Spleen (tissue), 11 donors: ENCODE results near the gene GJD3. TPM values are rescaled to one million over a fixed set of nuclear protein-coding genes. Genes with fewer than 3 reads are reported as not detected.

Experiments used
- DNase-seq: peaks from one replicate; pipeline ENCODE4 v3.0.0-alpha.2; 2020
- H3K27ac ChIP-seq, 8 donors: fragments of 200-600 bp; sonication (generic) in 7 of 8; 1 replicate in 4 of 8; 2 replicates in 4 of 8; pipeline versions ENCODE4 v1.5.0 to v1.8.0; 2016 to 2021; ENCODE audit warnings: inconsistent platforms in 4 of 8, mild to moderate bottlenecking in 4 of 8, moderate library complexity in 1 of 8
- H3K27me3 ChIP-seq, 7 donors: fragments of 200-600 bp; sonication (generic) in 6 of 7; replicated peaks in 1 of 7; 1 replicate in 4 of 7; 2 replicates in 3 of 7; pipeline versions ENCODE4 v1.5.0 to v1.8.0; 2016 to 2021; ENCODE audit warnings: inconsistent platforms in 3 of 7, mild to moderate bottlenecking in 1 of 7
- H3K36me3 ChIP-seq, 6 donors: fragments of 200-600 bp; sonication (generic) in 5 of 6; 1 replicate in 4 of 6; 2 replicates in 2 of 6; pipeline versions ENCODE4 v1.5.0 to v1.8.0; 2016 to 2021; ENCODE audit warnings: inconsistent platforms in 2 of 6
- H3K4me1 ChIP-seq, 6 donors: fragments of 200-600 bp; sonication (generic) in 5 of 6; 1 replicate in 3 of 6; 2 replicates in 3 of 6; pipeline versions ENCODE4 v1.5.0 to v1.8.0; 2016 to 2021; ENCODE audit warnings: inconsistent platforms in 3 of 6
- H3K4me3 ChIP-seq, 8 donors: fragments of 200-600 bp; sonication (generic) in 7 of 8; 1 replicate in 4 of 8; 2 replicates in 4 of 8; pipeline versions ENCODE4 v1.5.0 to v1.8.0; 2016 to 2021; ENCODE audit warnings: inconsistent platforms in 4 of 8, mild to moderate bottlenecking in 4 of 8, moderate library complexity in 2 of 8
- H3K9me3 ChIP-seq, 8 donors: fragments of 200-600 bp; sonication (generic) in 7 of 8; 1 replicate in 4 of 8; 2 replicates in 4 of 8; pipeline versions ENCODE4 v1.5.0 to v1.8.0; 2016 to 2021; ENCODE audit warnings: inconsistent platforms in 4 of 8
- POLR2A ChIP-seq, 3 donors: fragments of 450-650 bp; IDR thresholded peaks; one replicate each; pipeline ENCODE4 v1.5.1; 2017; ENCODE audit warnings: antibody characterized with exemption in 3 of 3, mild to moderate bottlenecking in 1 of 3
- POLR2AphosphoS5 ChIP-seq, 3 donors: sonication (generic); formaldehyde crosslinking; IDR thresholded peaks; one replicate each; pipeline ENCODE4 v1.5.1; 2017; ENCODE audit warnings: antibody characterized with exemption in 3 of 3
- WGBS, 5 donors: extraction: QIAGEN DNeasy Blood & Tissue Kit in 3 of 5; methylation state at CpG; one replicate each; pipeline versions ENCODE4 v1.1.5 to v1.1.7; 2013 to 2018; 5-methylcytosine and 5-hydroxymethylcytosine counted together
- intact Hi-C: fragments of 100-400 bp; cut with DNase I; formaldehyde crosslinking; loops from one replicate; pipeline ENCODE4 v1.15.0; 2023; ENCODE audit warnings: low total_unique reads
- polyA plus RNA-seq, 3 donors: library from polyadenylated mRNA; stranded (reverse); fragments of 200-250 nt; gene quantifications; one replicate each; pipeline ENCODE4 v1.2.1, GENCODE V29; 2013
- total RNA-seq, 7 donors: library from RNA; depleted of rRNA in 3 of 7; stranded (reverse); fragments of >200 nt in 3 of 7; fragmentation: NEBNext Ultra II Directional in 4 of 7; extraction: Animal tissue kit (Norgen Biotek cat#: 25700) in 4 of 7; gene quantifications; one replicate each; pipeline versions ENCODE4 v1.1.0 to v1.2.1, GENCODE V29; 2016 to 2021
- TF ChIP-seq, protein P1 (sequence below), 11 experiments: fragments of 200-600 bp in 7 of 11; fragments of 450-650 bp in 4 of 11; sonication (generic) in 4 of 11; IDR thresholded peaks in 8 of 11; conservative IDR thresholded peaks in 3 of 11; 1 replicate in 7 of 11; 2 replicates in 4 of 11; pipeline versions ENCODE4 v1.4.0 to v1.8.0; 2016 to 2021; ENCODE audit warnings: antibody characterized with exemption in 11 of 11, inconsistent platforms in 4 of 11, mild to moderate bottlenecking in 1 of 11
- donor health status: healthy with polysubstance abuse.
- donor health status: DM: no; HTN: no; CAD: no; lungs with moderate emphysema.
- donor health status: DM: no; HTN: no; CAD: no.
- donor health status: Bipolar disorder and iron deficiency.
- donor health status: healthy.
- donor health status: DM: no; HTN: no; CAD: no.
- donor health status: DM: yes; HTN: yes; CAD: no.

Gene GJD3
- total and polyA plus RNA-seq, 10 donors: 0.20 to 15.0 (median 8.6) TPM

DNA sequence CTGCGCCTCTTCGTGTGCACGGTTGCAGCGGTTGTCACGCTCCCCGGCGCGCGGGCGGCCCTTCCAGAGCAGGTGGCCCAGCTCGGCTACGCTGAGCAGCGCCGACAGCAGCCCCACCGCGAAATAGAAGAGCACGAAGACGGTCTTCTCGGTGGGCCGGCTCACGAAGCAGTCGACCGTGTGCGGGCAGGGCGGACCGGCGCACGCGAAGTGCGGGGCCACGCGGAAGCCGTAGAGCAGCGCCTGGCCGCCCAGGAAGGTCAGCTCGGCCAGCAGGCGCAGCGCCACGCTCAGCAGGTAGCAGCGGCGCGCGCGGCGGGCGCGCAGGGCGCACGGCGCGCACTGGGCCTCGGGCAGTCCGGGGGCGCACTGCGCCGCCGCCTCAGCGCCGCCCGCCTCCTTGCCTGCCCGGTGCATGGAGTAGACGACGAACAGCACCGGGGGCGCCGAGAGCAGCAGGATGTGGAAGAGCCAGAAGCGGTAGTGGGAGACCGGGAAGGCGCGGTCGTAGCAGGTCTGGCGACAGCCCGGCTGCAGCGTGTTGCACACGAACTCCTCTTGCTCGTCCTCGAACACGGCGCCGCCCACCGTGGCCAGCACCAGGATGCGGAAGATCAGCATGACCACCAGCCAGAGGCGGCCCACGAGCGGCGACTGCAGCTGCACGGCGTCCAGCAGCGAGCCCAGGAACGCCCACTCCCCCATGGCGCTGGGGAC, 1.3 kb downstream of the GJD3 start:
- Histone ChIP-seq H3K4me3 (peak overlapping the region; percentile 28 to 78 (median 56)), H3K27me3 (peaks cover 0 to 42% (median 6%) of the 10 kb centered on the region in 7 donors), H3K9me3 (no peaks in the 10 kb centered on the region), H3K27ac (peak overlapping the region; percentile 66 to 84 (median 78)), H3K36me3 (no peaks in the 10 kb centered on the region), H3K4me1 (peaks cover 7 to 49% (median 27%) of the 10 kb centered on the region in 6 donors)
- 0 to 5% (median 4%) methylated on average over 25 to 91 of the region's 91 CpGs for WGBS, 5 donors
- TF ChIP-seq POLR2A (IDR thresholded peaks at IDR 0.05) (no peak), POLR2AphosphoS5 (IDR thresholded peaks at IDR 0.05) (peak in 2 of 3 donors; percentile 69 to 71)
- TF ChIP-seq, protein P1, sequence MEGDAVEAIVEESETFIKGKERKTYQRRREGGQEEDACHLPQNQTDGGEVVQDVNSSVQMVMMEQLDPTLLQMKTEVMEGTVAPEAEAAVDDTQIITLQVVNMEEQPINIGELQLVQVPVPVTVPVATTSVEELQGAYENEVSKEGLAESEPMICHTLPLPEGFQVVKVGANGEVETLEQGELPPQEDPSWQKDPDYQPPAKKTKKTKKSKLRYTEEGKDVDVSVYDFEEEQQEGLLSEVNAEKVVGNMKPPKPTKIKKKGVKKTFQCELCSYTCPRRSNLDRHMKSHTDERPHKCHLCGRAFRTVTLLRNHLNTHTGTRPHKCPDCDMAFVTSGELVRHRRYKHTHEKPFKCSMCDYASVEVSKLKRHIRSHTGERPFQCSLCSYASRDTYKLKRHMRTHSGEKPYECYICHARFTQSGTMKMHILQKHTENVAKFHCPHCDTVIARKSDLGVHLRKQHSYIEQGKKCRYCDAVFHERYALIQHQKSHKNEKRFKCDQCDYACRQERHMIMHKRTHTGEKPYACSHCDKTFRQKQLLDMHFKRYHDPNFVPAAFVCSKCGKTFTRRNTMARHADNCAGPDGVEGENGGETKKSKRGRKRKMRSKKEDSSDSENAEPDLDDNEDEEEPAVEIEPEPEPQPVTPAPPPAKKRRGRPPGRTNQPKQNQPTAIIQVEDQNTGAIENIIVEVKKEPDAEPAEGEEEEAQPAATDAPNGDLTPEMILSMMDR (IDR thresholded peaks at IDR 0.05 in 8 of 11, conservative IDR thresholded peaks at IDR 0.05 in 3 of 11): no peak
- intact Hi-C loops: loop anchor here (5.0 kb wide), 1 partner anchor 54 kb away; the partner anchor contains the start of gene TOP2A
- peak; percentile 84 for DNase-seq

DNA sequence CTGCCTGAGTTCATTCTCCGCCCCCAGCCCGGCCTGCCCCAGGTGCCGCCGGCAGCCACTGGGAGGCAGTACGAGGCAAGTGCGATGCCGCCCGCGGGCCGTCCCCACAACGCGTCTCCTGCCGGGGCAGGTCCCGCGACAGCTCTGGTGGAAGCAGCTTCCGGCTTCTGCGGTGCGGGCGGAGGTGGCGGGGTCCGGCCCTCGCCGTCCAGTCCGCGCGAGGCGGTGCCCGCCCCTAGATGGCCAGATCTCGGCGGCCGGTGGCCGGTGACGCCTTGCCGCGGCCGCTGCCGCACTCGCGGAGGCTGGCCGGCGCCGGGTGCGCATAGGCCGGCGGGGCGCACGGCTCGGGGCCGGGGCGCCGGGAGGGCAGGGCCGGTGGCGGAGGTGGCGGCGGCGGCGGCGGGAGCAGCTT, 1.8 kb downstream of the GJD3 start:
- Histone ChIP-seq H3K9me3 (no peaks in the 10 kb centered on the region), H3K36me3 (no peaks in the 10 kb centered on the region), H3K27me3 (peaks cover 0 to 42% (median 6%) of the 10 kb centered on the region in 7 donors), H3K27ac (peak overlapping the region in 5 of 8 donors; percentile 78 to 84 (median 81)), H3K4me1 (peaks cover 7 to 54% (median 31%) of the 10 kb centered on the region in 6 donors), H3K4me3 (peak overlapping the region; percentile 30 to 78 (median 56))
- DNase-seq: peak; percentile 94
- intact Hi-C loops: loop anchor here (5.0 kb wide), 1 partner anchor 55 kb away; the partner anchor contains the start of gene TOP2A
- peak in 2 of 3 donors; percentile 67 to 78 for TF ChIP-seq POLR2AphosphoS5 (IDR thresholded peaks at IDR 0.05)
- TF ChIP-seq, protein P1 (IDR thresholded peaks at IDR 0.05 in 8 of 11, conservative IDR thresholded peaks at IDR 0.05 in 3 of 11): peak; percentile 8 to 83 (median 62)
- TF ChIP-seq POLR2A (IDR thresholded peaks at IDR 0.05): no peak
- 1 to 2% (median 1%) methylated on average over 21 to 58 of the region's 58 CpGs for whole genome bisulfite sequencing, 5 donors

DNA sequence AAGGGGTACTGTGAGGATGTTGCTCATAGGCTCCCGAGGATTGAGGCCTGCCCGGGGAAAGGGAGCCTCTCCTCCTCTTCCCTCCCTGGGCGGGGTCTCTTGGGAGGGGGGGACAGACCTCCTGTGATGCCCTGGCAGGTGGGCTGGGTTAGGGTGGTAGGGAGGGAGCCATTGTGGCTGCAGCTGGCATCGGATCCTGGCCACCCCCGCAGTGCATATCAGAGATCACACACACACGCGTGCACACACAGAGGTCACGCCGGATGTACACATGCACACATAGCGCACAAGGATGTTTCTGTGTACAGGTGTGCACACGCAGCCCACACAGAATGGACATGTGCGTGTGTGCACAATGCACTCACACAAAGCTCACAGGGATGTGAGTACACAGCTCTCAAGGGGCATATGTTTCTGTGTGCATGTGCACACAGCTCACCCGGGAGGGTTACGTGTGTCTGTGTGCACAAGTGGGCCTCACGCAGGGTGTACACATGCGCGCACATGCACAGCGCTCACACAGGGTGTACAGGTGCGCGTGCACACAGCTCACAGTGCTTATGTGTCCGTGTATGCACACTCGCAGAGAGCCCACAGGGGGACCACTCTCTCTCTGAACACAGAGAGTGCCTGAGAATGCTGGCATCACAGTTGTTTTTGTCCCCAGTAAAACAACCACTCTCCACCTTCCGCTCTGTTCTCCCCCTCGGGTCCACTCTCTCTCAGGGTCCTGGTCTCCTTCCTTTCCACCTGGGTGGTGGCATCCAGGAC, 2.4 kb downstream of the GJD3 start:
- Histone ChIP-seq H3K27me3 (peaks cover 0 to 42% (median 6%) of the 10 kb centered on the region in 7 donors), H3K36me3 (peaks cover 0 to 5% (median 0%) of the 10 kb centered on the region in 6 donors), H3K9me3 (no peaks in the 10 kb centered on the region), H3K4me3 (peak overlapping the region in 7 of 8 donors; percentile 47 to 78 (median 57)), H3K27ac (peak overlapping the region in 2 of 8 donors; percentile 79 to 81), H3K4me1 (peaks cover 7 to 60% (median 34%) of the 10 kb centered on the region in 6 donors)
- WGBS, 5 donors: 67 to 78% (median 72%) methylated on average over 9 to 24 of the region's 24 CpGs
- DNase-seq: no peak
- TF ChIP-seq POLR2A (IDR thresholded peaks at IDR 0.05): no peak
- TF ChIP-seq POLR2AphosphoS5 (IDR thresholded peaks at IDR 0.05): no peak
- TF ChIP-seq, protein P1 (IDR thresholded peaks at IDR 0.05 in 8 of 11, conservative IDR thresholded peaks at IDR 0.05 in 3 of 11): no peak
- intact Hi-C loops: loop anchor here (5.0 kb wide), 1 partner anchor 55 kb away; the partner anchor contains the start of gene TOP2A
